ENCODE measurements around the gene ADRA2C.

ADRA2C gene

DNA sequence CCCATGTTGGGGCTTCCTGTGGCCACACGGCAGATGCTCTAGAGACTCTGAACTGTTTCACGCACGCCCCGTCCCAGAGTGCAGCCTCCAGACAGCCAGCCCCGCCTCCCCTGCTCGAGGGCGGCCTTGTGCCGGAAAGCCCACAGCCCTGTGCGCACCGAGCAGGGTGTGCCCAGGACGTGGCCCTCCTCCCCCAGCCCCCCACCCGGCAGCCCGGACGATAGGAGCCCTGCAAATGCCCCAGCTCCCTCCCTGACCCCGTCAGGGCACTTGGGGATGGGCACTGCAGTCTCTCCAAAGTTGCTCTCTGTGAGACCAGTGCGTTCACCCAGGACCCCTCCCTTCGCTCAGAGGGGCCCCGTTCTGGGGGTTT is 37.3 kb downstream of the ADRA2C start:
- Mint-ChIP-seq H3K27ac (ENCODE audit: low read depth) (no peak overlapping the region), H3K4me1 (no peaks in the 10 kb centered on the region), H3K4me3 (no peak overlapping the region), H3K36me3 (ENCODE audit: insufficient read depth) (peaks cover 1% of the 10 kb centered on the region), H3K9me3 (no peaks in the 10 kb centered on the region), H3K27me3 (peaks cover 36% of the 10 kb centered on the region)
- DNase-seq (ENCODE audit: low spot score in 2 of 2), result no peak
- ATAC-seq (replicated peaks; ENCODE audit: extremely low read depth, poor library complexity, severe bottlenecking), result no peak

DNA sequence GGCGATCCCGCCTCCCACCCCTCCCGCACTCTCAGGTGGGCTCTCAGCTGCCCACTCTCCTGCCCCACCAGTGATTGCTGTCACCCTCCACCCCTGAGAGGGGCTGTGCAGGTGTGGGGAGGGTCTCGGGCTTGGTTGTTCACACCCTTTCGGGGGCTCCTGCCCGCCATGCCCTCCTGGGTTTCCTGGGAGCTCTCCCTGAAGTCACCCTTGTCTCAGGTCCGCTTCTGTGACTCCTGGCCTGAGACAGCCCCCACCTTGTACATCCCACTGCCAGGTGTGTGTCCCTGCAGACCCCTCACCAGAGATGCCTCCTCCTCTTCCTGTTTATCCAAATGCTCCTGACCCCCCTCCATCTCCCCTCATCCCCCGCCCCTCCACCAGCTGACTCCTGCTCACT is 37.8 kb downstream of the ADRA2C start:
- no peak overlapping the region for H3K4me3 Mint-ChIP-seq
- H3K9me3 Mint-ChIP-seq, result no peaks in the 10 kb centered on the region
- DNase-seq (ENCODE audit: low spot score in 2 of 2) (no peak), ATAC-seq (replicated peaks; ENCODE audit: extremely low read depth, poor library complexity, severe bottlenecking) (no peak)
- no peaks in the 10 kb centered on the region for H3K4me1 Mint-ChIP-seq
- H3K27ac Mint-ChIP-seq (ENCODE audit: low read depth), result no peak overlapping the region
- peaks cover 37% of the 10 kb centered on the region for H3K27me3 Mint-ChIP-seq
- H3K36me3 Mint-ChIP-seq (ENCODE audit: insufficient read depth), result peaks cover 1% of the 10 kb centered on the region

DNA sequence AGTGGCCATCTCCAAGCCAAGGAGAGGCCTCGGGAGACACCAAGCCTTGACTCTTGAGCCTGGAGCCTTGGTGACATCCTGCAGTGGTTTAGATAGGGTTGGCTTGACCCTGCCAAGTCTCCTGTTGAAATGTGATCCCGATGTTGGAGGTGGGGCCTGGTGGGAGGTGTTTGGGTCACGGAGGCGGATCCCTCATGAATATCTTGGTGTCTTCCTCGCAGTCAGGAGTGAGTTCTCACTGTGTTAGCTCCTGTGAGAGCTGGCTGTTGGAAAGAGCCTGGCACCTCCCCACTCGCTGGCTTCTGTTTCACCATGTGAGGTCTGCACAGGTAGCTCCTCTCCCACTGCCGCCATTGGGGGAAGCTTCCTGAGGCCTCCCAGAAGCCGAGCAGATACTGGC is 38.8 kb downstream of the ADRA2C start:
- H3K4me1 Mint-ChIP-seq, result no peaks in the 10 kb centered on the region
- ATAC-seq (replicated peaks; ENCODE audit: extremely low read depth, poor library complexity, severe bottlenecking) (no peak), DNase-seq (ENCODE audit: low spot score in 2 of 2) (no peak)
- peaks cover 1% of the 10 kb centered on the region for H3K36me3 Mint-ChIP-seq (ENCODE audit: insufficient read depth)
- no peak overlapping the region for H3K4me3 Mint-ChIP-seq
- no peak overlapping the region for H3K27ac Mint-ChIP-seq (ENCODE audit: low read depth)
- H3K27me3 Mint-ChIP-seq, result peaks cover 38% of the 10 kb centered on the region
- no peaks in the 10 kb centered on the region for H3K9me3 Mint-ChIP-seq

DNA sequence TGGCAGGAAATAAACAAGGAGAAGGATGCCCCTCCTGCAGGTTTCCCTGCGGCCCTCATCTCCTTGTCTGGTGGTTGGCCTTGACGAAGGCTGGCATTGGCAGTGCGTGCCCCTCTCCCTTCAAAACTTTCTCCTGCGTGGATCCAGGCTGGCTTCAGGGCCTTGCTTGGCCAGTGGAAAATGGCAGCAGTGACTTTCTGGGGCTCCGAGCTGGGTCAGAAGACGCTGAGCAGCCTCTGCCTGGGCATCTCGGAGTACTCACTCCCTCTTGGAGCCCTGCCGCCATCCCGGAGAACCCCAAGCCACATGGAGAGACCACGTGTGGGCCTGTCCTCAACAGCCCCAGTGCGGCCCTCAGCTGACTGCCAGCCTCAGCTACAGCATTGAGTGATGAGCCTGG is 39.5 kb downstream of the ADRA2C start:
- DNase-seq (ENCODE audit: low spot score in 2 of 2), result no peak
- Mint-ChIP-seq H3K4me3 (no peak overlapping the region), H3K27ac (ENCODE audit: low read depth) (no peak overlapping the region), H3K27me3 (peaks cover 32% of the 10 kb centered on the region), H3K4me1 (no peaks in the 10 kb centered on the region), H3K36me3 (ENCODE audit: insufficient read depth) (no peaks in the 10 kb centered on the region), H3K9me3 (no peaks in the 10 kb centered on the region)
- ATAC-seq (replicated peaks; ENCODE audit: extremely low read depth, poor library complexity, severe bottlenecking), result no peak

DNA sequence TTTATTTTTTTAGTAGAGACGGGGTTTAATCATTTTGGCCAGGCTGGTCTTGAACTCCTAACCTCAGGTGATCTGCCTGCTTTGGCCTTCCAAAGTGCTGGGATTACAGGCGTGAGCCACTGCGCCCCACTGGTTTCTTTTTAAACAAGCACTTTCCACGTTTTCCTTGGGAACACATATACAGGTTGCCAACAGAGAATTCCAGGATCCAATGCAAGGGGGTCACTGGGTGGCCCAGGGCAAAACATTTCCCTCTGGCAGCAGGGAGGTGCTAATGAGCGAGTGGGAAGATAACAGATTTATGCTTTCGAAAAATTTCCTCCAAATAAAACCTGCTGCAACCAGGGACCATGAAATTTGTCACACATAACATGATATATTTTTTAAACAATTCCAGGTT is 41.1 kb downstream of the ADRA2C start:
- no peak for DNase-seq (ENCODE audit: low spot score in 2 of 2)
- H3K4me3 Mint-ChIP-seq, result no peak overlapping the region
- H3K9me3 Mint-ChIP-seq, result no peaks in the 10 kb centered on the region
- H3K27me3 Mint-ChIP-seq, result peaks cover 32% of the 10 kb centered on the region
- H3K4me1 Mint-ChIP-seq, result no peaks in the 10 kb centered on the region
- no peaks in the 10 kb centered on the region for H3K36me3 Mint-ChIP-seq (ENCODE audit: insufficient read depth)
- H3K27ac Mint-ChIP-seq (ENCODE audit: low read depth), result no peak overlapping the region
- no peak for ATAC-seq (replicated peaks; ENCODE audit: extremely low read depth, poor library complexity, severe bottlenecking)

DNA sequence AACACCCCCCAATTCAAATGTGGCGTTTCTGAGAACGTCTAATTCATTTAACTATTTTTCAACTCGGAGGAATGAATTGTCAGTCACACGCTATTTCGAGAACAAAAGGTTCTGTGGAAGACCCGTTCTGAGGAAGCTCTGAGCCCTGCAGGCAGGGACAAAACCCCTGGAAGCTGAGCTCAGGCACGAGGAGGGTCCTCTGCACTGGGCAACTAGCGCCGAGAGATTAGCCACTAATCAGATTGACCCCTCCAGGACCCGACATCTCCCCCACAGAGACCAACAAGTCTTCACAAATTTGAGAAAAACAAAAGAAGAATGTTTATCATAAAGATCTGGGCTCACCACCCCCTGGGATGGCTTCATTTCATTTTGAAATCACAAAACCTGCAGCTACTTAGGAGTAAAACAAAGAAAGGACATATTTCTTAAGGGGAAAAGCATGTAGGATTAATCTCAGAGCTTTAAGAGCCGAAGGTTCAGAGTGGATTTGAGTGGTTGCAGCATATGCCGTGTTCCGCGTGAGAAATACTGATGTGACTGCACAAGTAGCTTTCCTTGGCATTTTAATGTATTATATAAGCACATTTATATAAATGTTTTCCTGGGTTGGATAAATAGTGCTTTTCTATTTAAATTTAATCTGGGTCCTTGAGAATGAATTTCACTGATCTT is 41.8 kb downstream of the ADRA2C start:
- Mint-ChIP-seq H3K27me3 (peaks cover 32% of the 10 kb centered on the region), H3K36me3 (ENCODE audit: insufficient read depth) (no peaks in the 10 kb centered on the region), H3K9me3 (no peaks in the 10 kb centered on the region), H3K4me3 (no peak overlapping the region), H3K4me1 (no peaks in the 10 kb centered on the region), H3K27ac (ENCODE audit: low read depth) (no peak overlapping the region)
- ATAC-seq (replicated peaks; ENCODE audit: extremely low read depth, poor library complexity, severe bottlenecking), result no peak
- no peak for DNase-seq (ENCODE audit: low spot score in 2 of 2)

DNA sequence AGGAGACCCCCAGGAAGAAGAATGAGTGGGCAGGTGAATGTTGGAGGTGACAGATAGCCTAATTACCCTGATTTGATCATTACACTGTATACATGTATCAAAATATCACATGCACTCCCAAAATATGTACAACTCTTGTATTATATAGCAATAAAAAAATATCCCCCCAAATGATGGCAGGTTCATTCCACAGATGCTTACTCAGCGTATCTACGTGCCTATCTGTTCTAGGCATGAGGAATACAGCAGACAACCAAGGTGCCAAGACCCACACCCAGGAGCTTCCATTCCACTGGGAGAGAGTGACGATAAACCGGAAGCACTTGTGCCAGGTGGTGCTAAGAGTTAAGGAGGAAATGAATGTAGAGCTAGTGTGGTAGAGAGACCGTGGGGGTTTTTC is 42.4 kb downstream of the ADRA2C start:
- Mint-ChIP-seq H3K36me3 (ENCODE audit: insufficient read depth) (no peaks in the 10 kb centered on the region), H3K4me1 (no peaks in the 10 kb centered on the region), H3K27ac (ENCODE audit: low read depth) (no peak overlapping the region), H3K27me3 (peaks cover 32% of the 10 kb centered on the region), H3K4me3 (no peak overlapping the region), H3K9me3 (no peaks in the 10 kb centered on the region)
- DNase-seq (ENCODE audit: low spot score in 2 of 2) (no peak), ATAC-seq (replicated peaks; ENCODE audit: extremely low read depth, poor library complexity, severe bottlenecking) (no peak)

DNA sequence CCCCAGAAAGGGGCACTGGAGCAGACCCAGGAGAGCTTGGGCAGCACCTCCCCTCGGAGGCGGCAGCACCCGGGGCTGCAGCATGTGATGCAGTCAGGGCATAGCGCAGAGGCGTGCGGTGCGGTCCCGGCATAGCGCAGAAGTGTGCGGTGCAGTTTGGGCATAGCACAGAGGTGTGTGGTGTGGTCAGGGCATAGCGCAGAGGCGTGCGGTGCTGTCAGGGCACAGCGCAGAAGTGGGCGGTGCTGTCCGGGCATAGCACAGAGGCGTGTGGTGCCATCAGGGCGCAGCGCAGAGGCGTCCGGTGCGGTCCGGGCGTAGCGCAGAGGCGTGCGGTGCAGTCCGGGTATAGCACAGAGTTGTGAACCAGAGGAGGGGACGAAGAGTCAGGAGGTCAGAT is 42.8 kb downstream of the ADRA2C start:
- no peak overlapping the region for H3K27ac Mint-ChIP-seq (ENCODE audit: low read depth)
- no peaks in the 10 kb centered on the region for H3K9me3 Mint-ChIP-seq
- DNase-seq (ENCODE audit: low spot score in 2 of 2) (no peak), ATAC-seq (replicated peaks; ENCODE audit: extremely low read depth, poor library complexity, severe bottlenecking) (no peak)
- H3K4me3 Mint-ChIP-seq, result no peak overlapping the region
- peaks cover 32% of the 10 kb centered on the region for H3K27me3 Mint-ChIP-seq
- no peaks in the 10 kb centered on the region for H3K36me3 Mint-ChIP-seq (ENCODE audit: insufficient read depth)
- no peaks in the 10 kb centered on the region for H3K4me1 Mint-ChIP-seq

DNA sequence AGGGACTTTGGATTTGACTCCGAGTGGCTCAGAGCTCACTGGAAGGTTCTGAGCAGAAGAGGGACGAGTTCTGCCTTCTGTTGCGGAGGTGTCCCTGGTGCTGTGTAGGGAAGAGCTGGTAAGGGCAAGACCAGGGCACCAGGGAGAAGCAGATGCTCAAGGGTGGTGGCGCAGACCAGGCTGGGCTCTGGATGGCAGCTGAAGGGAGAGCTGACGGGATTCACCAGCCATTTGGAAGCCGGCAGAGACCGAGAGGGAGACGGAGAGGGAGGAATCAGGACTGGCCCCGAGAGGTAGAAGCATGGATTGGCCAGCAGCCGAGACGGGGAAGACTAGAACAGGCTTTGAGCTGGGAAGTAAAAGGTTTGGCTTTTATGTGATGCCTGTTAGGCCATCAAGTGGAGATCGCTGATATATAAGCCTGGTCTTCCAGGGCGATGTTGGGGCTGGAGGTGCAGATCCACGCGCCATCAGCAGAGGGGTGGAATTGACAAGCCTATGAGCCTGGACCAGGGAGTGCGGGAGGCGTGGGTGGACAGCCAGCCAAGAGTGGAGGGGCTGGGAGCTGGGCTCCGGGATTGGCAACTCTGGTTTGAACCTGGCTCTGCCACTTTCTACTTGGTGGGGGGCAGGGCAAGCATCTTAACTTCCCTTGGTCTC is 43.4 kb downstream of the ADRA2C start:
- ATAC-seq (replicated peaks; ENCODE audit: extremely low read depth, poor library complexity, severe bottlenecking) (no peak), DNase-seq (ENCODE audit: low spot score in 2 of 2) (no peak)
- Mint-ChIP-seq H3K27ac (ENCODE audit: low read depth) (no peak overlapping the region), H3K36me3 (ENCODE audit: insufficient read depth) (no peaks in the 10 kb centered on the region), H3K9me3 (no peaks in the 10 kb centered on the region), H3K4me1 (no peaks in the 10 kb centered on the region), H3K4me3 (no peak overlapping the region), H3K27me3 (peaks cover 32% of the 10 kb centered on the region)

DNA sequence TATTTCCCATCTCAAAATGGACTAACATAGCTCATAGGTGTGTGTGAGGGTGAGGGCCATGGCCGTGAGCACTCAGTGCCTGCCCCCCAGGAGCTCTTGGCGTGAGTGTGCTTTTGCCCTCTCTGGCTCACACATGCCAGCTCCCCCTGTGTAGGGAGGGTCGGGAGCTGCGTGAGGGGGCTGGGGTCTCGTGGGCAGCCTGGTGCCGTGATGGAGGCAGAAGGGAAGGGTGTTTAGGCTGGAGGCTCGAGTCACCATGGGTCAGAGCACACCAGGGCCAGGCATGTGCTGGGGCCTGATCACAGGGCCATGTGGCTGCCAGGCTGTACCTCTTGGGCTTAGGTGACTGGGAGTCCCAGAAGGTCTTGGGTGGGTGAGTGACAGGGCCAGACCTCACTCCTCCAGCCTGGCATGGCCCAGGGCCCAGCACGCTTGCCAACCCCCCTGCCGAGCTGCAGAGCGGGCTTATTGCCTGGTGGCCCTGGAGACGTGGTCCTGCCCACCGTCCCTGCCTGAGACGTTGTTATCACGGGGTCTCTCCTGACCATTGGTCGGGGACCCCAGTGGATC is 44.0 kb downstream of the ADRA2C start:
- H3K9me3 Mint-ChIP-seq, result no peaks in the 10 kb centered on the region
- no peak overlapping the region for H3K4me3 Mint-ChIP-seq
- H3K27me3 Mint-ChIP-seq, result peaks cover 32% of the 10 kb centered on the region
- no peak for DNase-seq (ENCODE audit: low spot score in 2 of 2)
- no peak overlapping the region for H3K27ac Mint-ChIP-seq (ENCODE audit: low read depth)
- H3K36me3 Mint-ChIP-seq (ENCODE audit: insufficient read depth), result no peaks in the 10 kb centered on the region
- no peaks in the 10 kb centered on the region for H3K4me1 Mint-ChIP-seq
- no peak for ATAC-seq (replicated peaks; ENCODE audit: extremely low read depth, poor library complexity, severe bottlenecking)

DNA sequence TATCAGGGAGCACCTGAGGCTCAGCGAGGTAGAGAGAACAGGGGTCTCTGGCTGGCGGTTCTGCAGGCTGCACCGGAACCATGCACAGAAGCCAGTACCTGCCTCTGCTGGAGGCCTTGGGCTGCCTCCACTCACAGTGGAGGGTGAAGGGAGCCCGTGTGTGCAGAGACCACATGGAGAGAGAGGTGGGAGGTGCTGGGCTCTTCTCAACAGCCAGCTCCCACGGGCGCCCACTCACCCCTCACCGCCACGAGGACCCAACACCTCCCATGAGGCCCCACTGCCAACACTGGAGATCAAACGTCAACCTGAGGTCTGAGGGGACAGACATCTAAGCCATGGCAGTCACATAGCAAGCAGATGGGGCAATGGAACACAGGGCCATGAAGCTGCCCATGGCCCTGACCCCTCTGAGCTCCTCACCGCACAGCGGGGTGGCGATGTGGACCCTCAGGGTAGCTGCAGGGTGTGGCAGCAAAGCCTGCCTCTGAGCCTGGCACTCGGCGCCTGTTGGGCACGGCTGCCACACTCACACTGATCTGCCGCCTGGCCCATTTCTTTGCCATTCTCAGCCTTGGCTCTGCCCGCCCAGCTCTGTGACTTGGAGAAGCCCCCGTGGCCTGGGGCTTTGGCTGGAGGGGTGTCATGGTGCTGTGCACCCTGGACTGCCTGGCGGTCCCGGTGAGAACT is 44.8 kb downstream of the ADRA2C start:
- DNase-seq (ENCODE audit: low spot score in 2 of 2) (no peak), ATAC-seq (replicated peaks; ENCODE audit: extremely low read depth, poor library complexity, severe bottlenecking) (no peak)
- no peaks in the 10 kb centered on the region for H3K9me3 Mint-ChIP-seq
- peaks cover 32% of the 10 kb centered on the region for H3K27me3 Mint-ChIP-seq
- H3K4me1 Mint-ChIP-seq, result no peaks in the 10 kb centered on the region
- no peak overlapping the region for H3K27ac Mint-ChIP-seq (ENCODE audit: low read depth)
- H3K4me3 Mint-ChIP-seq, result no peak overlapping the region
- no peaks in the 10 kb centered on the region for H3K36me3 Mint-ChIP-seq (ENCODE audit: insufficient read depth)

DNA sequence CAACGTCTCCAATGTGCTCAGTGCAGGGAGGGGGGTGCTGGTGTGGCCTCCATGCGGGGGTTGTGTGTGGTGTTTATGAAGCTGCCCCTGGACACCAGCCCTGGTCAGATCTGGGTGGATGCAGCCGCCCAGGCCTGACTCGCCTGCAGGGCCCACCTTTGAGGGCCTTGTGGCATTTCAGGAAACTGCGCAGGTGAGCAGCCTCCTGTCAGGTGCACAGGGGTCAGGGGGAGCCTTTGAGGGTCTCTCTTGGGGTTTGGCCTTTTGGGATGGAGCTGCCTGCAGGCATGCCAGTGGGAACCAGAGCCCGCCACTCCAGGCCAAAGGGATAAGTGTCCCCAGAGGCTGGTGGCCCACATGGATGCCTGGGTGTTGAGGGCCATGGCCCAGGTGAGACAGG is 45.4 kb downstream of the ADRA2C start:
- no peaks in the 10 kb centered on the region for H3K4me1 Mint-ChIP-seq
- H3K36me3 Mint-ChIP-seq (ENCODE audit: insufficient read depth), result no peaks in the 10 kb centered on the region
- ATAC-seq (replicated peaks; ENCODE audit: extremely low read depth, poor library complexity, severe bottlenecking) (no peak), DNase-seq (ENCODE audit: low spot score in 2 of 2) (no peak)
- H3K9me3 Mint-ChIP-seq, result no peaks in the 10 kb centered on the region
- H3K27me3 Mint-ChIP-seq, result peaks cover 27% of the 10 kb centered on the region
- H3K4me3 Mint-ChIP-seq, result no peak overlapping the region
- no peak overlapping the region for H3K27ac Mint-ChIP-seq (ENCODE audit: low read depth)

Data from central memory CD8-positive, alpha-beta T cell (primary cell).